ENCODE results near the gene C10orf53. TPM values are rescaled to one million over a fixed set of nuclear protein-coding genes. Genes with fewer than 3 reads are reported as not detected.

The C10orf53 gene
- total RNA-seq, 1 experiment from 2014 or later = not detected

- no peak overlapping the region for H3K9ac ChIP-seq (ENCODE audit: extremely low read depth, insufficient read length, low read length)
- H3K9me3 ChIP-seq (ENCODE audit: control insufficient read depth, low read depth, low read length) = no peaks in the 10 kb centered on the region
- no peak overlapping the region for H3K14ac ChIP-seq (ENCODE audit: insufficient read depth, low read length)
- TF ChIP-seq, protein P1, sequence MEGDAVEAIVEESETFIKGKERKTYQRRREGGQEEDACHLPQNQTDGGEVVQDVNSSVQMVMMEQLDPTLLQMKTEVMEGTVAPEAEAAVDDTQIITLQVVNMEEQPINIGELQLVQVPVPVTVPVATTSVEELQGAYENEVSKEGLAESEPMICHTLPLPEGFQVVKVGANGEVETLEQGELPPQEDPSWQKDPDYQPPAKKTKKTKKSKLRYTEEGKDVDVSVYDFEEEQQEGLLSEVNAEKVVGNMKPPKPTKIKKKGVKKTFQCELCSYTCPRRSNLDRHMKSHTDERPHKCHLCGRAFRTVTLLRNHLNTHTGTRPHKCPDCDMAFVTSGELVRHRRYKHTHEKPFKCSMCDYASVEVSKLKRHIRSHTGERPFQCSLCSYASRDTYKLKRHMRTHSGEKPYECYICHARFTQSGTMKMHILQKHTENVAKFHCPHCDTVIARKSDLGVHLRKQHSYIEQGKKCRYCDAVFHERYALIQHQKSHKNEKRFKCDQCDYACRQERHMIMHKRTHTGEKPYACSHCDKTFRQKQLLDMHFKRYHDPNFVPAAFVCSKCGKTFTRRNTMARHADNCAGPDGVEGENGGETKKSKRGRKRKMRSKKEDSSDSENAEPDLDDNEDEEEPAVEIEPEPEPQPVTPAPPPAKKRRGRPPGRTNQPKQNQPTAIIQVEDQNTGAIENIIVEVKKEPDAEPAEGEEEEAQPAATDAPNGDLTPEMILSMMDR (conservative IDR thresholded peaks at IDR 0.05) = no peak
- H4K20me1 ChIP-seq (ENCODE audit: control insufficient read depth, insufficient read depth, insufficient read length) = no peaks in the 10 kb centered on the region
- H2BK15ac ChIP-seq (ENCODE audit: low read depth, low read length) = no peak overlapping the region
- H3K4me1 Mint-ChIP-seq = peaks cover 10 to 16% of the 10 kb centered on the region in 2 experiments
- no peak overlapping the region for H4K91ac ChIP-seq (ENCODE audit: insufficient read length, low read depth, low read length)
- H2BK20ac ChIP-seq (ENCODE audit: low read depth, low read length, poor library complexity, severe bottlenecking) = no peak overlapping the region
- H2BK120ac ChIP-seq (ENCODE audit: low read depth, low read length, poor library complexity, severe bottlenecking) = no peak overlapping the region
- H3K79me2 ChIP-seq (ENCODE audit: insufficient read depth, low read length) = no peaks in the 10 kb centered on the region
- no peak overlapping the region for H2BK5ac ChIP-seq (ENCODE audit: insufficient read length, low read length)
- WGBS (ENCODE audit: extremely low coverage, insufficient read length, low lambda C conversion rate) = no CpG with 5 or more reads among the region's 9 CpGs
- H2AK5ac ChIP-seq (ENCODE audit: insufficient read length, low read length) = no peak overlapping the region
- no peak overlapping the region for H3K4me3 Mint-ChIP-seq
- no peak overlapping the region for H3K23ac ChIP-seq (ENCODE audit: insufficient read length, low read depth, low read length)
- H4K5ac ChIP-seq (ENCODE audit: insufficient read length, low read depth, low read length) = no peak overlapping the region
- peaks cover 77% of the 10 kb centered on the region for H3K27me3 Mint-ChIP-seq (ENCODE audit: low read depth)
- no peak overlapping the region for H3K27ac ChIP-seq (ENCODE audit: insufficient read length, low read depth, low read length)
- no peaks in the 10 kb centered on the region for H3K23me2 ChIP-seq (ENCODE audit: insufficient read length, low read depth, low read length, poor library complexity, severe bottlenecking)
- H2AFZ ChIP-seq (ENCODE audit: low read length) = no peak overlapping the region
- H3K36me3 Mint-ChIP-seq (ENCODE audit: insufficient read depth in 1 of 3, low read depth in 3 of 3) = no peaks in the 10 kb centered on the region
- no peaks in the 10 kb centered on the region; the same call in 1 of the 2 replicates for H3K4me1 ChIP-seq (ENCODE audit: insufficient read depth, low read length)
- DNase-seq = no peak
- H3K18ac ChIP-seq (ENCODE audit: insufficient read length, low read depth, low read length) = no peak overlapping the region
- no peak overlapping the region for H3K4me2 ChIP-seq (ENCODE audit: insufficient read depth, insufficient read length, low read length)
- peaks cover 14% of the 10 kb centered on the region; the same call in 1 of the 2 replicates for H3K27me3 ChIP-seq (ENCODE audit: insufficient read depth, low read length)
- H3K27ac Mint-ChIP-seq = no peak overlapping the region
- no peak overlapping the region for H4K8ac ChIP-seq (replicated peaks; ENCODE audit: insufficient read length, low read depth, low read length)
- no peak overlapping the region for H3K56ac ChIP-seq (ENCODE audit: insufficient read length, low read depth, low read length)
- peaks cover 0 to 2% of the 10 kb centered on the region in 2 experiments; a peak in 2 of 5 replicates for H3K9me3 Mint-ChIP-seq
- no peak overlapping the region for H3T11ph ChIP-seq (ENCODE audit: low read length)
- no peak overlapping the region for H2BK12ac ChIP-seq (ENCODE audit: insufficient read length, low read depth, low read length)
- no peak overlapping the region for H3K4ac ChIP-seq (ENCODE audit: low read depth, low read length)
- H3K79me1 ChIP-seq (ENCODE audit: insufficient read depth, low read depth, low read length, poor library complexity, severe bottlenecking) = no peaks in the 10 kb centered on the region
These were observed 19.2 kb downstream of the C10orf53 start for GRCh38 chr10:49698679-49699078.
